ENCODE results near the gene TRABD2B.

The TRABD2B gene

DNA sequence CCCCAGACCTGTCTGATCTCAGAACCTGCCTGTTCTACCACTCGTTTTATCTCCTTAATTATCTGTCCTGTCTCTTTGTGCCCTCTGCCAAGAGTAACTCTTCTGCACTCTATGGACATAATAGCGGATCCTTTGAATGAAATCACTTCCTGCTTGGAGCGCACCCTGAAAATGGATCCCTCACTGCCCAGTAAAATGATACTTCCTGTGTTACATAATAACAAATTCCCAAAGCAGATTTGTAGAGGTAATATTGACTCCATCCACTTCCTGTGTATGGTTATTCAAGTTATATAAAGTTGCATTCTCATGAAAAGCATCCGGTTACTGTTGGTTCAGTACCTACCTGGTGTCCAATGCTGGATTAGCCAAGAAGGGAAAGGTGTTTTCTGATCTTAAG lies 246.0 kb downstream of the TRABD2B start:
- peak in 1 of 2 experiments; percentile 3 for DNase-seq

DNA sequence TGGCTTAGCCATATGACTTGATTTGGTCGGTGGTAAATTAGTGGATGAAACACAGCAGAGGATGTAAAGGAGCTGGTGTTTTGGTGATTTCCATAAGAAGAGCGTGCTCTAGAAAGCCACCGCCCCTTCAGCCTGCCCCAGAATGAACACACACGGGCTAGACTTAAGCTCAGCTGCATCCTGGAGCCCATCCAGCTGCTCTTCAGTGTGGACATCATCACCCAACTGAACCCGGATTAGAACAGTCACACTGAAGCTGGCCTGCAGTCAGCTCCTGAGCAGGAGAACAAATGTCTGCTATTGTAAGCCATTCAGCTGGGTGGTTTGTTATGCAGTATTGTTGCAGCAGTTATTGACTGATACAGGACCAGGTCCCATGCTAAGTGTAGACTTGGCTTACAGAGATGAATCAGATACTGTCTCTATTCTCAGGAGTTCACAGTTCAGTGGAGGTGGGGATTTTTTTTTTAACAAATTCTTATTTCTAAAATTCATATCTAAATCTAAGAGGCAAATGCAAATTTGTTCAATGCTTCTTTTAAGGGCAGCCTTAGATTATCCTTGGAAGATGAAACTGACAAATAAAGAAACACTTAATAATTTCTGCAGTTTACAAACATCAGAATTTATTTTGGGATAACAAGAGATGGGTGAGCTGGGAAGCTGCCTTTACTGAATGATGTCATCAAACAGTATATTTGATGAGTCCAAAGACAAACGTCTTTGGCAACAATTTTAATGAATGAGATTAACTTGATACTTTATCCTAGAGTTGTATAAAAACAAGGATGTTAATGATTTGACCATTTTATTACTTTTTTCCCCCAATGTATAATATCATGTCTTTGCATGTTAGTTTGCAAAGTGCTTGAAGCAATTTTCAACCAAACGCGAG lies 251.2 kb downstream of the TRABD2B start:
- peak in 1 of 2 experiments; percentile 8 for DNase-seq

DNA sequence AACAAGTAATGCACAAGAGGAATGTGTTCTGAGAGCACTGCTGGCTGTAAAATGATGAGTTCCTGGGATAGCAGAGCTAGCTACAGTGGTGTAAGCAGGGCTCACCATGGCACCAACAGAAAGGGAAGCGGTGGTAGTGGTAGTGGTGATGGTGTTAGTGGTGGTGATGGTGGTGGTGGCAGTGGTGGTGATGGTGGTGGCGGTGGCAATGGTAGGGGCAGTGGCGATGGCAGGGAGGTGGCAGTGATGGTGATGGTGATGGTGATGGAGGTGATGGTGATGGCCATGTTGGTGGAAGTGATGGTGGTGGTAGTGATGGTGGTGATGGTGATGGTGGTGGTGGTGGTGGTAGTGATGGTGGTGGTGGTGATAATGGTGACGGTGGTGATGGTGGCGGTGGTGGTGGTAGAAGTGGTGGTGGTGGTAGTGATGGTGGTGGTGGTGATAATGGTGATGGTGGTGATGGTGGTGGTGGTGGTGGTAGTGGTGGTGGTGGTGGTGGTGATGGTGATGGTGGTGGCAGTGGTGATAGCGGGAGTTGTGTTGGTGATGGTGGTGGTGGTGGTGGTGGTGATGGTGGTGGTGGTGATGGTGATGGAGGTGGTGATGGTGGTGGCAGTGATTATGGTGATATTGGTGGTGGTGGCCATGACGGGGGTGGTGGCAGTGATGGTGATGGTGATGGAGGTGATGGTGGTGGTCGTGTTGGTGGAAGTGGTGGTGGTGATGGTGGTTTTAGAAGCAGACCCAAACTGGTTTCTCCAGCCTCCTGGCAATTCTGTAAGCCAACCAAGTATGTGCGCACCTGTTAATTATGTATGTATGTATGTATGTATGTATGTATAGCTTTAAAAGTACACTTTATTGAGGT lies 254.1 kb downstream of the TRABD2B start:
- no peak for DNase-seq

DNA sequence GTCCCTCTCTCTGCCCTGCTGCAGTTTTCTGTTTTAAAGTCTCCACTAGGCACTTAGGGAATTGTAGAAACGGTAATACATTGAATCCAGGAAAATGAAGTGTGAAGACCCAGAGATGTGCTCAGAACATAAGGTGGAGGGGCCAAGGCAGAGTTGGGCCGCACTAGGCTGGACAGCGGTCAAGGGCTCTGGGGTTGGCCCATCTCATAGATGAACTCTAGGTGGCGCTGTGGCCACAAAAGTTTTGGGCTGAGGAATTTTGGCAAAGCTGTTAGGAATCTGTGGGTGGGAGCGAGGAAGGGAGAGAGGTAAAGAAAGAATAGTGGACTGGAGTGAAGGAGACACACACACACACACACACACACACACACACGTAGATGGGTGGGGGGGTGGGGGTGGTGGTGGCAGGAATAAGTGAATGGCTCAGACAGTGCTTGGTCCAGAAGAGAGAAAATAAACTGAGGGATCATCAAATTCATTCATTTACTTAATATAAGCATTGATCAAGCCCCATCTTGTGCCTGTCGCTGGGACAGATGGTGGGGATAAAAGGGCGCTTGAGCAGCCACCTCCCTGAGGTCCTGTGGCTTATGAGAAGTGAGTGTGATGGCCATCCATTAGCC lies 258.5 kb downstream of the TRABD2B start:
- peak; percentile 41 to 57 for DNase-seq

DNA sequence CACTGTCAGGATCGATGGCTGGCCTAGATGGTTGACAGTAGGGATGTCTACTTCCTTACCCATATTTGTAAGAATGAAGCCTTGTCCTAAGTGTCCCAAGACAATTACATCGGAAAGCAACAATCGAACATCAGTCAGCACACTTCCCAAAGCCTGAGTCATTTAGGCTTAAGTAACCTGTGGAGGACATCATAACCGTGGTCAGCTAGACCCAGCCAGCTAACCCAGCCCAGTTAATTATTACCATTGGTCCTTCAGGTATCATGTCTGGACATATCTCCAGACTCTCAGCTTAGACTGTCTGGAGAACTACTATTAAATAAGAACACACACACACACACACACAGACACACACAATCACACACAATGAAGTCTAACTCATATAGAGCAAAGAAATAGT lies 264.7 kb downstream of the TRABD2B start:
- DNase-seq: no peak

DNA sequence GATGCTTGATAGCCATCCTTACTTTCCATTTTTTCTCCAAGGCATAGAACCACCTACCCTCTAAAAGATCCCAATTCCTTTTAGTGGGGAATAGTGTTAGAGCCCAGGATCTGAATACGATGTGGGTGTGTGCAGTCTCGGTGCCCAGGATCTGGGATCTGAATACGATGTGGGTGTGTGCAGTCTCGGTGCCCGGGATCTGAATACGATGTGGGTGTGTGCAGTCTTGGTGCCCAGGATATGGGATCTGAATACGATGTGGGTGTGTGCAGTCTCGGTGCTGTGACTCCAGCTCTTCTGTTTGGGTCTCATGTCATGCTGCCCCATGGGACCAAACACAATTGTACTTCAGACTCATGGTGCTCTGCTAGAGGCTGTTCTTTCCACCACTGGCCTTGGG lies 265.5 kb downstream of the TRABD2B start:
- DNase-seq: no peak

DNA sequence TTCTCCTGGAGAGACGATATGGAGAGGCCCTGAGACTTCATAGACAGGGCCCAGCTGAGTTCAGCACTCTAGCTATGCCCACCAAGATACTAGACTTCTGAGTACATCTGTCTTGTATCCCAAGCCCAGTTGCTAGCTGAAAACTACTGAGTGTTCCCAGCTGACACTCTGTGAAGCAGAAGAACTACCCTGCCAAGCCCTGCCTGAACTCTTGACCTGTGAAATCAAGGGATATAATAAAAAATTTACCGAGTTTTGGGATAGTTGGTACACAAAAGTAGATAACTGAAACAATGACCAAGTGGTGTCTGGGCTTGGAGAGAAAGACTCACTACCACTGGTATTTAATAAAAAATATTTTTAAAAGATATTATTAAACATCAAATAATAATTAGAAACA lies 267.5 kb downstream of the TRABD2B start:
- DNase-seq: no peak

DNA sequence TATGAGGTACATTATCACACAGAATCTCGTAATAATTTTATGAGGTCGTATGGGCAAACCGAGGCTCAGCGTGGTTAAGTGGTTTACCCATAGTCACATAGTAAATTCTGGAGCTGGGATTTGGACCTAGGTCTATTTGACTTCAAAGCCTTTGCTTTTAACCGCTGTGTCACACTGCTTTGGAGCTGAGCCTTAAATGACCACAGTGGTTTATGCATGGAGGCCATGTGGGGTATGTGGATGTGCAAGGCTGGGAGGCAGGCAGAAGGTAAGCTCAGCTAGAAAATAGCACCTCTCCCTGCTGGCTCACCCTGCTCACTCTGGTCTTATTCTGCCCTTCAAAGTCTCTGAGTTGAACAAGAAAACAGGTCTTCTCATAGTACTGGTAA lies 269.5 kb downstream of the TRABD2B start:
- DNase-seq: no peak

DNA sequence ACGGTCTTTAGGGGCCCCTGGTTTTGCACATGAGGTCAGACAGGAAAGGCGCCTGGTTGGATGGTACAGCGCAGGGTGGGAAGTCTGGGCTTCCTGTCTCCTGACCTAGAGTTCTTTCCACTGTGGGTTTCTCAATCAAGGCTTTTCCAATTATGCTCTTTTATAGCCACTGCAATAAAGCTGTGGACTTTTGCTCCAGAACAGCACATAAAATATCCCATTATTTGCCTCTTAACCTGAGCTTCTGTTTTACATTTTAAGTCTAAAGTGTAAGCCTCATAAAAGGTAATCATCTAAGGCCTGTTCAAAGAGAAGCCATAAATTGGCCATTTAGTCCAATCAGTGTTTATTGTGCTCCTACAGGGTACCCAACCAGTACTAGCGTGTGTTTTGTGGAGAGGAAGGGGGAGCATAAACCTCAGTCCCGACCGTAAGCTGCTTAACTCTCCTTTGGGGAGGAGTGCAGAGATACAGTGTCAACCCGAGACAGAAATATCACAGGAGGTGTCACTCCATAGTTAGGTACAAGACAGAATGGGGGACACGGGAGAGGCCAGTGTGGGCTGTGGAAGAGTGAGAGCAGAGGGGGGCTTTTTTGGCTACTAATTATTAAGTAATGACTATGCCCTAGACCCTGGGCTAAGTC lies 270.0 kb downstream of the TRABD2B start:
- DNase-seq: no peak

DNA sequence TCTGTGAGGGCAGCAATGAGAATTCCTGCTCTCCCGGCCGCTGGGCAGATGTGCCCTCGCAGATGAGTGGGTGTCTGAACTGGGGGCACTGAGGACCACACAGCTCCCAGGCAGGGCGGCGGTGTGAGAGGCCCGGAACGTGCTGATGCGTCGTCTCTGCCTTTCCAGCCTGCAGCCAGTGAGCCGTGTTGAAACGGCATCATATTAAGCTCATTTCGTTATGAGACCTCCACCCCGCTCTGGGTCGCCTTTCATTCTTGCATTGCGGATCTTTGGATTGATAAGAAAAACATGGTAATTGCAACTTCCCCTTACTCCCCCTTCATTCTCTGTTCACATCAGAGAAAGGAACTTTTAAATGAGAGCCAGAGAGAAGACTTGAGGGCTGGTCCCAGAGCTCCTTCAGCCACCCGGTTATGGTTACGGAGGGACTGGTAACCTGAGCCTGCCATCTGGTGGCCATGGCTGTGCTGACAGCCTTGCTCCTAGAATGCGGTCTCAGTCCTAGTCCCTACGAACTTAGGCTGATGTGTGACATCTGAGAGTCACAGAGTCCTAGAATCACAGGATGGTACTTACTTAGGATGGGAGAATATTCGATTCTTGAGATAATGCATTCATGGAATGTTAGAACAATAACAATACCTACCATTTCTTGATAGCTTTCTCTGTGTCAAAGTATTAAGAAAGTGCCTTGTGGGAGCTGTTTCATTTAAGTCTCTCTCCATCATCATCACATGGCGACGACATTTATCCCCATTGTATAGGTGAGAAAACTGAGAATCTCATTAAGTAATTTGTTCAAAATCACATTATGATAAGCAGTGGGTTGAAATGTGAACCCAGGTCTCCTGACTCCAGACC lies 271.0 kb downstream of the TRABD2B start:
- DNase-seq: peak; percentile 63 to 82

DNA sequence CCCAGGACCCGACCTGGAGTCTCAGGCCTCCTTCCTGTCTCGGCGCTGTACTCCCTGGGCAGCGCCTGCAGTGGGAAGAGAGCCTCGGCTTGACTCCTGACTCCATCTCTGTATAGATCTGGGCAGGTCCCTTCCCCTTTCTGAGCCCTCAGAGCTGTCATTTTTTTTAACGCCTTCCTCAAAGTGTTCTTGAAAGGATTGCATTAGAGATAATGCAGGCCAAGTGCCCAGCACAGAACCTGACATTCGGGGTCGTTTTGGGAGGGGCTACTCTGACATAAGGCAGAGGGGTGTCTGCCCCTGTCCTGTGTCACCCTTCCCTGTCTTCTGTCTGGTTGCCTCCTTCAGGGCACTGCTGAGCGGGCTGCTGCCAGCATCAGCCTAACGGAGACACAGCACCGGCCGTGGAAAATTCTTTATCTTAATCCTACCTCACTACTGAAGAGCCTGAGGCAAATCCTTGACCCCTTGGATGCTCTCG lies 271.6 kb downstream of the TRABD2B start:
- peak; percentile 12 to 52 for DNase-seq

DNA sequence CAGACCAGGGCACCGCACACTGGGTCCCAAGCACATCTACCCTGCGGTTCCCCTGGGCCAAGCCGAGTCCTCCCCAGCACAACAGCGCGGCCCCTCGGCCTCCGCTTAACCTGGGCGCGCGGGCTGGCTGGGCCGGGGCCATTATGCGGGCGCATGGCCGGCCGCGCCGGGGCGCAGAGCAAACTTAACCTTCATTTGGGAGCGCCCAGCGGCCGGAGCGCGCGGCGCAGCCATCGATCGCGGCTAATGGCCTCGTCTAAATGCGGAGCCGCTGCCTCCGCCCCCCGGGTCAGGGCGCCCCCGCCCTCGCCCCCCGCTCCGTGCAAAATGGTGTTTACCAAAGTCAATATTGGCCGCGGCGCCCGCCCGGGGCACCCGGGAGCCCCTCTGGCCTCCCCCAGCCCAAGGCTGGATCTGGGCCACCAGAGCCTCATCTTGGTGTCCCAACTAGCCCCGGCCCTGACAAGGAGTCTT lies 272.1 kb downstream of the TRABD2B start:
- peak in 1 of 2 experiments; percentile 34 for DNase-seq

DNA sequence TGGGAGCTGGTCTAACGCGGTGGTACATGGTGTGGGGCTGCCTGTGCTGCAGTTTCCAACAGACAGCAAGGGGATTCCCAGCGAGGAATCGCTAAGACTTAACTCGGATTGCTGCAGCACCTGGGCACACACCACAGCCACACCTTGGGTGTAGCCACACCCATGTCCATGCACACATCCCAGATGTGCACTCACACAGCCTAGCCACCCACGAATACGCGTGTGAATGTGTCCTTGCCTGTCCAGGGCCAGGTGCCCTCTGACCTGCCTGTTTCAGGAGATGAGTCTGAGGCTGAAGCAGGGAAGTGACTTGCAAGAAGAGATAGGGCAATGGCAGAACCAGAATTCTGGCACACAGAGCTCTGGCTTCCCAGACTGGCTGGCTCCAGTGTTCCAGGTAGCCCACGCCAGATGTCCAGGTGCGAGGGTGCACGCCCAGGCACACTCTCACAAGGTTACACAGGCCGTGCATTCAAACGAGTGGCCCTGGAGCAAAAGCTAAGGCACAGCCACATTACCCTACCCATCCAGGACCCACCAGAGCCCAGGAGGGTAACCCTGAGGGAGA lies 272.7 kb downstream of the TRABD2B start:
- DNase-seq: no peak

DNA sequence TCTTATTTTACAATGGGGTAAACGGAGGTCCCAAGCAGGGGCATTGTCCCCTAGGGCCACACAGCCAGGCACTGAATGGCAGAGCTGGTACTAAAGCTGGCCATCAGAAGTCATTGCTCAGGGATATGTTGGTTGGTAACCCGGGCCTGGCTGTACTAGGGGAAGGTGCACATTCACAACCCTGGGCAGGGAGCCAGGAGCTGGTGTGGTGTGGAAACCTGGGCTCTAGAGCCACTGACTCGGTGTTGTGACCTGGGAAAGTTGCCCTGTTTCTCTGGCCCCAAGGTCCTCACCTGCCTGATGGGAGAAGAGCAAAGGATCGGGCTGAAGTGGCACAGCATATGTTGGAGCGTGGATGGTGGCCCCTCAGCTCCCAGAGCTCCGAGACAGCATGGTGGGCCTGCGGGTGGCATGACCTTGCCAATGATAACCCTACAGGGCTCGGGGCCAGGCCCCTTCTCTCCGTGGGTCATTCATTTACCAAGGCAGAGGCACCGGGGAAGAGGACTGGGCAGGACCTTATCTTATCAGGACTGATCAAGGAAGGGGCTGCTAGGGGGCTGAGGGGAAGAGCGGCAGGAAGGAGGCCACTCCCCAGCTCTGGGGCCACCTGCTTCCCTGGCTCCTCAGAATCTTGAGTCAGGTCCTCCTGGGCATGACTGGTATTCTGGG lies 274.1 kb downstream of the TRABD2B start:
- no peak for DNase-seq

DNA sequence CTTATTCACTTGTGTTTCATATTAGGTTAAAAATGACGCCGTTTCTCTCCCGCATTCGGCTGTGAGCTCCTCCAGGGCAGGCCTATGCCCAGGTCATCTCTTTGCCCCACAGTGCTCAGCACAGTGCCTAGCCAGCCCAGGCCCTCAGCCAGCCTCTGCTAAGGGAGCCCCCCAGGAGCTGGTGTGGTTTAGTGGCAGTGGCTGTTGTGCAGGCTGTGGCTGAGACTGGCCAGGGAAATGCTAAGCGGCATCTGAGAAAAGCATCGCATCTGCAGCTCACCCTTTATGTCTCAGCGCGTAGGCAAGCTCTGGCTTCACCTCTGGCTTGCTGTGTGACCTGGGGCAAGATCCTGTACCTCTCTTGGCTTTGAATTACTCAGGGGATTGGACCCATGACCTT lies 275.1 kb downstream of the TRABD2B start:
- DNase-seq: no peak

DNA sequence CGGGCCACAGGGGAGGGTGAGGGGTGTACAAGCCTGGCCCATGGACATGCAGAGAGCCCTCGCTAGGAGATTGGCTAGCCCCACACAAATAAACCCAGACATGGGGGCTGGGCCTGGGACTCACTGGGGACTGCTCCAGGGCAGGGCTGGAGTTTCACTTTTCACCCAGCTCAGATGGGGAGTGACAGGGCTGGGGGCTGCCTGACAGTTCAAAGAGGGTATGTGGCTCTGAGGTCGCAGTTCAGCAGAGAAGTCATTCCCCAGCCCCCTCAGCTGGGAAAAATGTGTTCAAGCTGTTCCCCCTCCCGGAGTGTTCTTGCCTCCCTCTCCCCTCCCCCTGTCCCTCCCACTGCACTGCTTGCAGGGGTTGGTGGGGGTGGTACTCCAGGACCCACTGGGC lies 277.1 kb downstream of the TRABD2B start:
- DNase-seq: no peak

DNA sequence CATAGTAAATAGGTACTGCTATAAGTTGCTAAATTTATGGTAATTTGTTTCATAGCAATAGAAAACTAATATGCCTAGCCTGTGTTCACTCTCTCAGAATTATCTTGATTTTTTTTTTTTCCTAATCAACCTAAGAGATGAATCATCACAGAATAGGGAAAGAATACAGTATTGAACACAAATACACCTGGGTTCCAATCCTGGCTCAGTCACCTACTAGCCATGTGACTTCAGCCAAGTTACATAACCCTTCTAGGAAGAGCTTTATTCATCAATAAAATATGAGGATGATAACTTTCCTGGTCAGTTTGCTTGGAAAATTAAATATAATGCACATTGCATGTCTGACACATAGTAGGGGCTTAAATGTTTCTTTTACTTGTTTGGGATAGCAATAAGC lies 279.8 kb downstream of the TRABD2B start:
- no peak for DNase-seq

DNA sequence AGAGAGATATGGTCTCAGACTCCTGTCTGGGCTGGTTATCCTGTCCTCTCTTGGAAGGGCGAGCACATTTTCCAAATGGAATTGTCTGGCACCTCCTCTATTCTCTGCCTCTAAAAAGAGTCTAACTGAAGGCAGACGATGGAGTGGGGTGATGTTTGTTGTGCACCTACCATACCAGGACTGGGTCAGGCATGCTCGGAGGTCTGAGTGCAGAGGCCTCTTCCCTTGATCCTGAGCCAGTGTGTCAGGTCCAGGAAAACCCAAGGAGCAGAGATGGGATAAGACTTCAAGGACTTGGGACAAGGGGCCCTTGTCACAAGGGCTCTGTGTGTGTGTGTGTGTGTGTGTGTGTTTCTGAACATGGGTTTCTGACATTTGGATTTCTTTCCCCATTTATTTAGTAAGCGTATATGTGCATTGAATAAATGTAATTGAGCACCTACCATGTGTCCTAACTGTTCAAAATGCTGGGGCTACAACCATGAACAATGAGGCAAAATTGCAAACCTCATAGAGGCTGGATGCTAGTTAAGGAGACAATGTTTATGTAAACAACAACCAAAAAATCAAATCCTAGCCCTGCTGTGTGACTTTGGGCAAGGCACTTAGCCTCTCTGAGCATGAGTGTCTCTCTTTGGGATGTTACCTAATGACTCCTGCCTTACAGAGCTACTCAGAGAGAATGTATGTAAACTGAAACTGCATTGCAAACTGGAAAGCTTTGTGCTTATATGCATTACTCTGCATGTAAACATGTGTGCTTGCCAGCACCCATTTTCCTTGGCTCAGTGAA lies 283.0 kb downstream of the TRABD2B start:
- no peak for DNase-seq

DNA sequence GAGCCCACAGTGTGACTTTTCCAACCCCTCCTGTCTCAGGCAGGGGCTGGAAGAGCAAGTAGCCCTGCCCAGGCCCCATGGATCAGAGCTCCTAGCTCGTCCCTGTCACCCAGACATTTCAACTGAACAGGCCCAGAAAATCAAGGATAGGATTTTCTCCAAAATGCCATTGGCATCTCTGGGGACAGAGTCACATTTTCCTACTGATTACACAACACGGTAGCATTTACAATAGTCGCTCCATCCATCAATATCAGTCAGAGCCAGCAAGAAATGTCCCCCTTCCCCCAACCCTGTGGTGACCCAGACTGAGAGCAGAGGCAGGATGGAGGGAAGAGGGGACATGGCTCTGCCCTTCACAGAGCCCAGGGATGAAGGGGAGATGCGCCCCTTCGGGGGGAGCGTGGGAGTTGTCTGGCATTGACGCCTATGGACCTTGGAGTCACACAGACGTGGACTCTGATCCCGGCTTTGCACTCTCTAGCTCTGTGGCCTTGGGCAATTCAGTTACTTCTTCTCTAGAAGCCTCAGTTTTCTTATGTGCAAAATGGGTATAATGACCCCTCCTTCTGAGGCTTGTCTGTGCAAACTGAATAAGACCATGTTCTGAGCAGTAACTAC lies 283.7 kb downstream of the TRABD2B start:
- no peak for DNase-seq

Data from NCI-H524 (cell line).